HepG2 (cell line): ENCODE measurements around the gene CMIP. TPM values are rescaled to one million over a fixed set of nuclear protein-coding genes. Genes with fewer than 3 reads are reported as not detected.

ENCODE experiments used
- AGO2 ChIP-seq: fragments of 200-400 bp; formaldehyde crosslinking; optimal IDR thresholded peaks from 2 replicates; pipeline ENCODE3; 2017; ENCODE audit warnings: mild to moderate bottlenecking, low read depth, low read length, moderate library complexity
- CBX1 ChIP-seq: IDR thresholded peaks from one replicate; pipeline ENCODE4 v1.6.1; 2016; ENCODE audit warnings: antibody characterized with exemption, low read depth
- CENPT ChIP-seq: sonication (generic); formaldehyde crosslinking; IDR thresholded peaks from 2 replicates; pipeline ENCODE4 v1.8.0; 2022; ENCODE audit warnings: low read depth, mild to moderate bottlenecking, moderate library complexity, missing genetic modification reagents
- MYNN ChIP-seq: sonication (generic); formaldehyde crosslinking; IDR thresholded peaks from 2 replicates; pipeline ENCODE4 v1.4.0; 2020; ENCODE audit warnings: mild to moderate bottlenecking, low read depth, missing genetic modification reagents
- NKX3-1 ChIP-seq: sonication (generic); formaldehyde crosslinking; IDR thresholded peaks from 2 replicates; pipeline ENCODE4 v1.5.0; 2020; ENCODE audit warnings: missing genetic modification reagents
- PRMT3 ChIP-seq: sonication (generic); formaldehyde crosslinking; IDR thresholded peaks from 2 replicates; pipeline ENCODE4 v1.8.1; 2022; ENCODE audit warnings: low read depth, mild to moderate bottlenecking, moderate library complexity, missing genetic modification reagents, borderline replicate concordance
- RFXANK ChIP-seq: IDR thresholded peaks from 2 replicates; pipeline ENCODE4 v1.6.1; 2016
- SRSF9 ChIP-seq: fragments of 200-400 bp; formaldehyde crosslinking; IDR thresholded peaks from 2 replicates; pipeline ENCODE4 v1.6.1; 2018; ENCODE audit warnings: borderline replicate concordance, mild to moderate bottlenecking, low read depth, low read length; ENCODE audit not compliant: insufficient read depth, poor library complexity, severe bottlenecking
- ZFY ChIP-seq: sonication (generic); formaldehyde crosslinking; IDR thresholded peaks from 2 replicates; pipeline ENCODE4 v1.4.0; 2020; ENCODE audit warnings: missing genetic modification reagents
- ZNF207 ChIP-seq: fragments of 450-650 bp; IDR thresholded peaks from 2 replicates; pipeline ENCODE4 v1.6.1; 2016; ENCODE audit warnings: antibody characterized with exemption, borderline replicate concordance
- ZNF460 ChIP-seq: sonication (generic); formaldehyde crosslinking; IDR thresholded peaks from 2 replicates; pipeline ENCODE4 v1.5.1; 2020; ENCODE audit warnings: missing genetic modification reagents, mild to moderate bottlenecking, borderline replicate concordance
- ZNF501 ChIP-seq: sonication (generic); formaldehyde crosslinking; IDR thresholded peaks from 2 replicates; pipeline ENCODE4 v1.5.1; 2020; ENCODE audit warnings: mild to moderate bottlenecking, moderate library complexity, missing genetic modification reagents
- ZNF598 ChIP-seq: sonication (generic); formaldehyde crosslinking; IDR thresholded peaks from 2 replicates; pipeline ENCODE4 v1.5.1; 2020; ENCODE audit warnings: mild to moderate bottlenecking, missing genetic modification reagents, borderline replicate concordance
- polyA plus RNA-seq, 8 experiments: library from polyadenylated mRNA; depleted of rRNA in 3 of 8; stranded (reverse) in 7 of 8; unstranded in 1 of 8; fragments of >200 nt; fragmentation: Illumina TruSeq in 4 of 8; extraction: Trizol in 4 of 8; gene quantifications; 2 replicates each; pipeline versions ENCODE4 v1.2.1 to v1.2.3, GENCODE V29; 2011 to 2016; ENCODE audit warnings: low read depth in 4 of 8, missing spikeins in 1 of 8, mixed read lengths in 1 of 8; ENCODE audit not compliant: insufficient read depth in 1 of 8
- total RNA-seq, 5 experiments: library from RNA; depleted of rRNA; stranded (reverse); fragments of >200 nt; fragmentation: Illumina TruSeq; extraction: Trizol; gene quantifications; 2 replicates each; pipeline ENCODE4 v1.2.3, GENCODE V29; 2016; ENCODE audit warnings: low read depth in 1 of 5
- TF ChIP-seq, protein P1 (sequence below): sonication (generic); formaldehyde crosslinking; conservative IDR thresholded peaks from 2 replicates; pipeline ENCODE4 v1.8.0; 2022; ENCODE audit warnings: low read depth, missing genetic modification reagents
- TF ChIP-seq, protein P2 (sequence below): sonication (generic); formaldehyde crosslinking; IDR thresholded peaks from 2 replicates; pipeline ENCODE4 v1.4.0; 2020; ENCODE audit warnings: missing genetic modification reagents, borderline replicate concordance
- TF ChIP-seq, protein P3 (sequence below): sonication (generic); formaldehyde crosslinking; IDR thresholded peaks from 2 replicates; pipeline ENCODE4 v1.4.0; 2020; ENCODE audit warnings: missing genetic modification reagents
- TF ChIP-seq, protein P4 (sequence below): sonication (generic); formaldehyde crosslinking; conservative IDR thresholded peaks from 2 replicates; pipeline ENCODE4 v1.8.0; 2022; ENCODE audit warnings: mild to moderate bottlenecking, moderate library complexity, missing genetic modification reagents

The CMIP gene
- total and polyA plus RNA-seq, 2 of the 13 experiments (the other 11 are each of a cell fraction or from before 2014, with no cell fraction given): 10.9 to 18.1 TPM

DNA sequence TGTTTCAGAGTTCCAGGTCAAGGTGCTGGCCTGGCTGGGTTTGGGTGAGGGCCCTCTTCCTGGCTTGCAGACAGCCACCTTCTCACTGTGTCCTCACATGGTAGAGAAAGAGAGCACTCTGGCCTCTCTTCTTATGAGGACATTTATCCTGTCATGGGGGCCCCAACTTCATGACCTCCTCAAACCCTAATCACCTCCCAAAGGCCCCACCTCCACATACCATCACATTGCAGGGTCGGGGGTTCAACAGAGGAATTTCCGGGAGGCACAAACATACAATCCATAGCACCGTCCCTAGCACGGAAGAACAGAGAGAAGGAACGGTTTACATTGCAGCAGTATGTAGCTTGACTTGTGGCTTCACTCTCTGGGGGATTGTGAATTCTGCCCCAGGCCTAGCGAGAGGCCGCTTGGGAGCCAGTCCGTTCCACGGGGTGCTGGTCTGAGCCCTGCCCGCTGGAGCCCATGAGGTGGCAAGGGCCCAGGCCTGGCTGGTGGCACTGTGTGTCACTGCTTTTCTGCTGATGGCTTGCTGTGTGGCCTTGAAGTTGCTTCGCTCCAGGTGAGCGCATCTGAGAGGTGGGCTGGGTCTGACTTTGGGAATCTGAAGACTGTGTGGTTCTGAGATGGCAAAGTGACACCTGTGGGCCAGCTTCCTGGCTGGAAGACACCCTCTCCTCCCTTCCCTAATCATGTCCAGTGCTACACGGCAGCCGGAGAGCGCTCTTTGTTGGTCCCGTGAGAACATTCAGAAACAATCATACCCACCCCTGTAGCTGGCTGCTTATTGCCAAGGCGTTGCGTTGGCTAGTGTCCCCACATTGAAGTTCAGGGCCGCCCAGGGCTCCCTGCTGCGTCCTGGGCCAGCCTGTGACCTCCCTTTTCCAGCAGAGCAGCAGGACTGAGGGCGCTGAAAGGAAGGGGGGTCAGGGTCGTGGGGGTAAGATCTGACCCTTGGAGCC is 98.3 kb downstream of the CMIP start (continued):
- TF ChIP-seq, protein P1, sequence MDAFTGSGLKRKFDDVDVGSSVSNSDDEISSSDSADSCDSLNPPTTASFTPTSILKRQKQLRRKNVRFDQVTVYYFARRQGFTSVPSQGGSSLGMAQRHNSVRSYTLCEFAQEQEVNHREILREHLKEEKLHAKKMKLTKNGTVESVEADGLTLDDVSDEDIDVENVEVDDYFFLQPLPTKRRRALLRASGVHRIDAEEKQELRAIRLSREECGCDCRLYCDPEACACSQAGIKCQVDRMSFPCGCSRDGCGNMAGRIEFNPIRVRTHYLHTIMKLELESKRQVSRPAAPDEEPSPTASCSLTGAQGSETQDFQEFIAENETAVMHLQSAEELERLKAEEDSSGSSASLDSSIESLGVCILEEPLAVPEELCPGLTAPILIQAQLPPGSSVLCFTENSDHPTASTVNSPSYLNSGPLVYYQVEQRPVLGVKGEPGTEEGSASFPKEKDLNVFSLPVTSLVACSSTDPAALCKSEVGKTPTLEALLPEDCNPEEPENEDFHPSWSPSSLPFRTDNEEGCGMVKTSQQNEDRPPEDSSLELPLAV (CRISPR knock-in tag): no peak
- TF ChIP-seq MYNN (CRISPR knock-in tag) (no peak), RFXANK (CRISPR knock-in tag) (0 out of 2 replicates have a peak, but pooled peaks have one; percentile 36), ZNF207 (no peak), ZFY (CRISPR knock-in tag) (peak; percentile 68; the same call in 1 of the 2 replicates), ZNF598 (CRISPR knock-in tag) (peak; percentile 81), PRMT3 (CRISPR knock-in tag) (0 out of 2 replicates have a peak, but pooled peaks have one; percentile 72), AGO2 (peak; percentile 57), ZNF501 (peak; percentile 4; the same call in 1 of the 2 replicates), NKX3-1 (CRISPR knock-in tag) (no peak), ZNF460 (no peak), CBX1 (no peak), CENPT (CRISPR knock-in tag) (0 out of 2 replicates have a peak, but pooled peaks have one; percentile 66), SRSF9 (no peak)
- TF ChIP-seq, protein P2, sequence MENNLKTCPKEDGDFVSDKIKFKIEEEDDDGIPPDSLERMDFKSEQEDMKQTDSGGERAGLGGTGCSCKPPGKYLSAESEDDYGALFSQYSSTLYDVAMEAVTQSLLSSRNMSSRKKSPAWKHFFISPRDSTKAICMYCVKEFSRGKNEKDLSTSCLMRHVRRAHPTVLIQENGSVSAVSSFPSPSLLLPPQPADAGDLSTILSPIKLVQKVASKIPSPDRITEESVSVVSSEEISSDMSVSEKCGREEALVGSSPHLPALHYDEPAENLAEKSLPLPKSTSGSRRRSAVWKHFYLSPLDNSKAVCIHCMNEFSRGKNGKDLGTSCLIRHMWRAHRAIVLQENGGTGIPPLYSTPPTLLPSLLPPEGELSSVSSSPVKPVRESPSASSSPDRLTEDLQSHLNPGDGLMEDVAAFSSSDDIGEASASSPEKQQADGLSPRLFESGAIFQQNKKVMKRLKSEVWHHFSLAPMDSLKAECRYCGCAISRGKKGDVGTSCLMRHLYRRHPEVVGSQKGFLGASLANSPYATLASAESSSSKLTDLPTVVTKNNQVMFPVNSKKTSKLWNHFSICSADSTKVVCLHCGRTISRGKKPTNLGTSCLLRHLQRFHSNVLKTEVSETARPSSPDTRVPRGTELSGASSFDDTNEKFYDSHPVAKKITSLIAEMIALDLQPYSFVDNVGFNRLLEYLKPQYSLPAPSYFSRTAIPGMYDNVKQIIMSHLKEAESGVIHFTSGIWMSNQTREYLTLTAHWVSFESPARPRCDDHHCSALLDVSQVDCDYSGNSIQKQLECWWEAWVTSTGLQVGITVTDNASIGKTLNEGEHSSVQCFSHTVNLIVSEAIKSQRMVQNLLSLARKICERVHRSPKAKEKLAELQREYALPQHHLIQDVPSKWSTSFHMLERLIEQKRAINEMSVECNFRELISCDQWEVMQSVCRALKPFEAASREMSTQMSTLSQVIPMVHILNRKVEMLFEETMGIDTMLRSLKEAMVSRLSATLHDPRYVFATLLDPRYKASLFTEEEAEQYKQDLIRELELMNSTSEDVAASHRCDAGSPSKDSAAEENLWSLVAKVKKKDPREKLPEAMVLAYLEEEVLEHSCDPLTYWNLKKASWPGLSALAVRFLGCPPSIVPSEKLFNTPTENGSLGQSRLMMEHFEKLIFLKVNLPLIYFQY (CRISPR knock-in tag): no peak
- TF ChIP-seq, protein P3, sequence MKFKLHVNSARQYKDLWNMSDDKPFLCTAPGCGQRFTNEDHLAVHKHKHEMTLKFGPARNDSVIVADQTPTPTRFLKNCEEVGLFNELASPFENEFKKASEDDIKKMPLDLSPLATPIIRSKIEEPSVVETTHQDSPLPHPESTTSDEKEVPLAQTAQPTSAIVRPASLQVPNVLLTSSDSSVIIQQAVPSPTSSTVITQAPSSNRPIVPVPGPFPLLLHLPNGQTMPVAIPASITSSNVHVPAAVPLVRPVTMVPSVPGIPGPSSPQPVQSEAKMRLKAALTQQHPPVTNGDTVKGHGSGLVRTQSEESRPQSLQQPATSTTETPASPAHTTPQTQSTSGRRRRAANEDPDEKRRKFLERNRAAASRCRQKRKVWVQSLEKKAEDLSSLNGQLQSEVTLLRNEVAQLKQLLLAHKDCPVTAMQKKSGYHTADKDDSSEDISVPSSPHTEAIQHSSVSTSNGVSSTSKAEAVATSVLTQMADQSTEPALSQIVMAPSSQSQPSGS: 0 out of 2 replicates have a peak, but pooled peaks have one; percentile 29
- TF ChIP-seq, protein P4, sequence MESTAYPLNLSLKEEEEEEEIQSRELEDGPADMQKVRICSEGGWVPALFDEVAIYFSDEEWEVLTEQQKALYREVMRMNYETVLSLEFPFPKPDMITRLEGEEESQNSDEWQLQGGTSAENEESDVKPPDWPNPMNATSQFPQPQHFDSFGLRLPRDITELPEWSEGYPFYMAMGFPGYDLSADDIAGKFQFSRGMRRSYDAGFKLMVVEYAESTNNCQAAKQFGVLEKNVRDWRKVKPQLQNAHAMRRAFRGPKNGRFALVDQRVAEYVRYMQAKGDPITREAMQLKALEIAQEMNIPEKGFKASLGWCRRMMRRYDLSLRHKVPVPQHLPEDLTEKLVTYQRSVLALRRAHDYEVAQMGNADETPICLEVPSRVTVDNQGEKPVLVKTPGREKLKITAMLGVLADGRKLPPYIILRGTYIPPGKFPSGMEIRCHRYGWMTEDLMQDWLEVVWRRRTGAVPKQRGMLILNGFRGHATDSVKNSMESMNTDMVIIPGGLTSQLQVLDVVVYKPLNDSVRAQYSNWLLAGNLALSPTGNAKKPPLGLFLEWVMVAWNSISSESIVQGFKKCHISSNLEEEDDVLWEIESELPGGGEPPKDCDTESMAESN (CRISPR knock-in tag): peak; percentile 78
